Upper lobe of right lung (tissue), 1 donor: ENCODE measurements around the gene BTK. TPM values are rescaled to one million over a fixed set of nuclear protein-coding genes. Genes with fewer than 3 reads are reported as not detected.
A peak's percentile ranks its signal among the peaks of the same experiment; 100 is the strongest.

Source experiments
- ATAC-seq: fragments of 200-7000 bp; cut with Tn5 transposase; one replicate; pipeline ENCODE4 v1.9.1; 2020; ENCODE audit warnings: mild to moderate bottlenecking, moderate library complexity
- DNase-seq: peaks from one replicate; pipeline ENCODE4 v3.0.0-alpha.2; 2020
- H3K27ac ChIP-seq: fragments of 200-600 bp; one replicate; pipeline ENCODE4 v1.8.0; 2022
- H3K27me3 ChIP-seq: fragments of 200-600 bp; one replicate; pipeline ENCODE4 v1.8.0; 2022; ENCODE audit warnings: mild to moderate bottlenecking
- H3K36me3 ChIP-seq: fragments of 200-600 bp; one replicate; pipeline ENCODE4 v1.8.0; 2022
- H3K4me1 ChIP-seq: fragments of 200-600 bp; one replicate; pipeline ENCODE4 v1.8.0; 2022
- H3K4me3 ChIP-seq: fragments of 200-600 bp; one replicate; pipeline ENCODE4 v1.8.0; 2022; ENCODE audit warnings: mild to moderate bottlenecking
- H3K9me3 ChIP-seq: fragments of 200-600 bp; one replicate; pipeline ENCODE4 v1.8.0; 2022
- intact Hi-C: fragments of 100-400 bp; cut with DNase I; formaldehyde crosslinking; loops from one replicate; pipeline ENCODE4 v1.11.0; 2022
- total RNA-seq: library from RNA; stranded (reverse); fragmentation: NEBNext Ultra II Directional; extraction: Animal tissue kit (Norgen Biotek cat#: 25700); gene quantifications from one replicate; pipeline ENCODE4 v1.2.1, GENCODE V29; 2021
- TF ChIP-seq, protein P1 (sequence below): fragments of 200-600 bp; IDR thresholded peaks from one replicate; pipeline ENCODE4 v1.8.0; 2022; ENCODE audit warnings: antibody characterized with exemption
- donor health status: DM: no; HTN: yes; CAD: no; lungs with severe emphysema.

BTK gene
- total RNA-seq, 1 donor from 2014 or later, result 34.1 TPM

DNA sequence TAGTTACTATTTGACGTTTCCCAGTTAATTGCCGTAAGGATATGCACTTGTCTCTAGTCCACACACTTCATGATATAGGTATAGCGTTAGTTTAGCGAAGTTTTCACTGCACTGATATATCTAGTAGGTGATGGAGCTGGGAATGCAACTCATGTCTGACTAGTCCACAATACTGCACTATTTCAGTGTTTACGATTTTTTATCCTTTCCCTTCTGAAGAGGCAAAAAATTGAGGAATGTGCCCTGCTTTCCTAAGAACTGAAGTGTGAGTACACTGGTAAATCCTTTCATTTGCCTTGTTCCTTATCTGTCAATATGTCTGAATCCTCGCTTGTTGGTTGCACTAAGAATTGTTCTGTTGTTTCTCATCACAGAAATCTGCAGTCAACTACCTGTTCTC is 5.8 kb upstream of the BTK start:
- DNase-seq (no peak), ATAC-seq (no peak)
- TF ChIP-seq, protein P1, sequence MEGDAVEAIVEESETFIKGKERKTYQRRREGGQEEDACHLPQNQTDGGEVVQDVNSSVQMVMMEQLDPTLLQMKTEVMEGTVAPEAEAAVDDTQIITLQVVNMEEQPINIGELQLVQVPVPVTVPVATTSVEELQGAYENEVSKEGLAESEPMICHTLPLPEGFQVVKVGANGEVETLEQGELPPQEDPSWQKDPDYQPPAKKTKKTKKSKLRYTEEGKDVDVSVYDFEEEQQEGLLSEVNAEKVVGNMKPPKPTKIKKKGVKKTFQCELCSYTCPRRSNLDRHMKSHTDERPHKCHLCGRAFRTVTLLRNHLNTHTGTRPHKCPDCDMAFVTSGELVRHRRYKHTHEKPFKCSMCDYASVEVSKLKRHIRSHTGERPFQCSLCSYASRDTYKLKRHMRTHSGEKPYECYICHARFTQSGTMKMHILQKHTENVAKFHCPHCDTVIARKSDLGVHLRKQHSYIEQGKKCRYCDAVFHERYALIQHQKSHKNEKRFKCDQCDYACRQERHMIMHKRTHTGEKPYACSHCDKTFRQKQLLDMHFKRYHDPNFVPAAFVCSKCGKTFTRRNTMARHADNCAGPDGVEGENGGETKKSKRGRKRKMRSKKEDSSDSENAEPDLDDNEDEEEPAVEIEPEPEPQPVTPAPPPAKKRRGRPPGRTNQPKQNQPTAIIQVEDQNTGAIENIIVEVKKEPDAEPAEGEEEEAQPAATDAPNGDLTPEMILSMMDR, result no peak
- intact Hi-C loops, result no loop called here
- H3K4me1 ChIP-seq, result no peaks in the 10 kb centered on the region
- H3K36me3 ChIP-seq, result peaks cover 21% of the 10 kb centered on the region
- H3K27ac ChIP-seq, result peak overlapping the region; percentile 73
- no peaks in the 10 kb centered on the region for H3K9me3 ChIP-seq
- no peaks in the 10 kb centered on the region for H3K27me3 ChIP-seq
- H3K4me3 ChIP-seq, result peak overlapping the region; percentile 64

DNA sequence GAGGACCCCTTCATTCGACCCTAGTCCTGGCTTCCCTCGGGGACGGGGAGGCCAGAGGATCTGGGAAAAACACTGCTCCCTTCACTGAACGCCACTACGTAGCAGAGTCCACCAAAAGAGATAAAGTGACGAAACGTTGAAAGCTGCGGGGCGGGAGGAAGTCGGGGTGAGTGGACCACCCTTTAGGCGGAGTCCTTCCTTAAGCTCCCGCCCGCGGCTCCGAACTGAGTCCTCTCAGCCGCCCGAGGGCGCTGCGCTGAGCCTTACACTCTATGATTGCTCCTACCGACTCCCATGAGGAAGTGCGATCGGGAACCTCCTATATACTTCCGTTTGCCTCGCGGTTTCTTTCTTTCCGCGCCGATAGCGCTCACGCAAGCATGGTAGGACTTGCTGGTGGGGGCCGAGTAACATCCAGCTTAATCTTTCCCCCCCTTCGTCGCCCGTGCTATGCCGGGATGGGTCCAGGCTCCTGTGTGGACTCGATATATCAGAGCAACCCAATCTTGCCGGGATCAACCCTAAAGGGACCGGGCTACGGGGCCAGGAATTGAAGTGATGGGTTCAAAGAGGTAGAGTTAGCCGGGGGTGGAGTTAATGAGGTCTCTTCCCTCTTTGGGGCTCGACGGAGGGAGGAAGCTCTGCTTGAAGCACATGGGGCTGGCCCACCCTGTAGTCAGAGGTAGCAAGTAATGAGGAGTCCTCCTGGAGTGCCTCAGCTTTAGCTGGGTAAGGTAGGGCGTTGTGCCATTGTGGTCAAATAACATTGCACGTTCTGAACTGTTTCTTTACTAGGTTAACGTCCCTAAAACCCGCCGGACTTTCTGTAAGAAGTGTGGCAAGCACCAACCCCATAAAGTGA is 4.9 kb upstream of the BTK start, which contains the start of gene RPL36A:
Gene RPL36A (plus strand): TSS at position 348 of the 862 bp plus-strand sequence. CDS start 33 bp downstream, at position 381.
- intact Hi-C loops, result no loop called here
- peak; percentile 97 for ATAC-seq
- TF ChIP-seq, protein P1, result peak; percentile 71

DNA sequence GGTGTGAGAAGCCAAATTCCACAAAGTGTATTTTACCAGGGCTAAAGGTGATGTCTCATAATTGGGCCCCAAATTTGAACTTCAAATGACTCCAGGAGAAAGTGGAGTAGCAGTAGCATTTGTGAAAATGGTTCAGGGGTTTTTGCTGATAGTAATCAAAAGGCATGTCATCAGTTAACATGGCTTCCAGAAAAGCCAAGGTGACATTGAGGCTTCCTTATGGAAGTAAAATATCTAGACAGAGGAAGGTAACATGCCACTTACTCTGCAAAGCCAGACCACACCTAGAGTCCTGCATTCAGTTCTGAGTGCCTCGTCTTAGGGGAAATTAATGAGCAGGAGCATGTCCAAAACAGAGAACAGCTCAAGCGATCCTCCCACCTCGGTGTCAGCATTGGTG is 2.6 kb upstream of the BTK start:
- TF ChIP-seq, protein P1, result no peak
- Histone ChIP-seq H3K27ac (no peak overlapping the region), H3K36me3 (peaks cover 15% of the 10 kb centered on the region), H3K4me3 (no peak overlapping the region), H3K4me1 (no peaks in the 10 kb centered on the region), H3K27me3 (no peaks in the 10 kb centered on the region), H3K9me3 (no peaks in the 10 kb centered on the region)
- ATAC-seq (no peak), DNase-seq (no peak)
- intact Hi-C loops, result no loop called here

More for the DNA sequence above, 4.9 kb upstream of the BTK start, which contains the start of gene RPL36A:
- DNase-seq, result peak; percentile 92
- peaks cover 19% of the 10 kb centered on the region for H3K36me3 ChIP-seq
- peak within 1 kb of the TSS; percentile 73 for H3K27ac ChIP-seq
- H3K9me3 ChIP-seq, result no peaks in the 10 kb centered on the region
- no peaks in the 10 kb centered on the region for H3K27me3 ChIP-seq
- peak within 1 kb of the TSS; percentile 64 for H3K4me3 ChIP-seq
- no peaks in the 10 kb centered on the region for H3K4me1 ChIP-seq

DNA sequence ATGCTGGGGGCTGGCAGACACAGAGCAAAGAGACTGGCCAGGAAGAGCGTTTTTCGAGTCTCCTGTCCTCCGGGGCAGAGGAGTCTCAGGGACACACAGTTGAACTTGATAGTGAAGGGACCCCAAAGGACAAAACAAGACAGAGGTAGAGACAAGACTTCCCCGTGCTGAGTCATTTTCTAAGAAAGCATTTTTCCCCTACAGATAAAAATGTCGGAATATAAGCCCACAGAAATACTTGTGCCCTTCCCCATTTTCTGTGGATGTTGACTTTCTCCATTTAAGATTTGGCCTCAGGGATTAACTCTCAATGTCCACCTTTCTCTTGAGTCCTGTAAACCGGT is 523 bp upstream of the BTK start:
- H3K27me3 ChIP-seq, result no peaks in the 10 kb centered on the region
- no peaks in the 10 kb centered on the region for H3K4me1 ChIP-seq
- DNase-seq (no peak), ATAC-seq (no peak)
- no peaks in the 10 kb centered on the region for H3K36me3 ChIP-seq
- H3K9me3 ChIP-seq, result no peaks in the 10 kb centered on the region
- TF ChIP-seq, protein P1, result no peak
- intact Hi-C loops, result no loop called here
- H3K4me3 ChIP-seq, result no peak overlapping the region
- no peak overlapping the region for H3K27ac ChIP-seq

DNA sequence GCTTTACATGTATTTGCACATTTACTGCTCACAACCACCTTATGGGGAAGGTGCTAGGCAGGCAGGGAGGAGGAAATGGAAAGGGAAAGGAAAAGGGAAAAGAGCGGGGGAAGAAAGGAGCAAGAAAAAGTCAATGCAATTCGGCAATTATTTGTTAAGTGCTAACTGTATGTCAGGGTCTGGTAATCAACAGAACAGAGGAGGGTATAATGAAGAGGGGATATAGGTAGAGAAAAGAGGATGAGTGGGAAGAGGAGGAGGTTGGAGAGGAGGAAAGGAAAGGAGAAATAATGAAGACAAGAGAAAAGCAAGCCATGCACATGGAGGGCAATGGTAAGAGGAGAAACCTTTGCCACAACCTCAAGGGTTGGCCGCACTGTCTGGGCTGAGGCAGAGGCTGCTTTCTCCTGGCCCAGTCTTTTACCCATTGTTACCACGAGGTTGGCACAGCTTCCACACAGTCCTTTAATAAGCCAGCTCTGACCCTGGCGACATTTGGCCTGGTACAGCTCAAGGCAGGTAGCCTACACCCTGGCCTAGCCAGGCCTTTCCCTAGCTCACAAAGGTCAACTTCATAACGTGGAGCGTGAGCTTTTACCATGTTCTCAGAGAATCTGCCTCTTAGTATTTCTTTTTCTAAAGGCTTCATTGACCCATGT is 836 bp downstream of the BTK start:
- Histone ChIP-seq H3K4me1 (no peaks in the 10 kb centered on the region), H3K27me3 (no peaks in the 10 kb centered on the region), H3K36me3 (no peaks in the 10 kb centered on the region), H3K4me3 (peak overlapping the region; percentile 28), H3K9me3 (no peaks in the 10 kb centered on the region), H3K27ac (peak overlapping the region; percentile 6)
- intact Hi-C loops, result no loop called here
- TF ChIP-seq, protein P1, result no peak
- DNase-seq, result no peak
- no peak for ATAC-seq
